Thyroid gland (tissue), 4 donors: Measurements from ENCODE around the gene KCNC3. TPM values are rescaled to one million over a fixed set of nuclear protein-coding genes. Genes with fewer than 3 reads are reported as not detected.

Experiments used
- DNase-seq, 2 donors: peaks; one replicate each; pipeline ENCODE4 v3.0.0-alpha.2; 2019
- H3K27ac ChIP-seq, 3 donors: fragments of 200-600 bp; sonication (generic); 1 replicate in 2 of 3; 2 replicates in 1 of 3; pipeline ENCODE4 v1.5.1; 2016 to 2019; ENCODE audit warnings: mild to moderate bottlenecking in 1 of 3, moderate library complexity in 1 of 3
- H3K27me3 ChIP-seq: fragments of 200-600 bp; sonication (generic); one replicate; pipeline ENCODE4 v1.5.1; 2019
- H3K36me3 ChIP-seq, 2 donors: fragments of 200-600 bp; sonication (generic); one replicate each; pipeline ENCODE4 v1.5.1; 2016 to 2019
- H3K4me1 ChIP-seq, 2 donors: fragments of 200-600 bp; sonication (generic); one replicate each; pipeline ENCODE4 v1.5.1; 2017 to 2019
- H3K4me3 ChIP-seq, 3 donors: fragments of 200-600 bp; sonication (generic); replicated peaks in 1 of 3; 1 replicate in 2 of 3; 2 replicates in 1 of 3; pipeline ENCODE4 v1.5.1; 2016; ENCODE audit warnings: mild to moderate bottlenecking in 1 of 3
- H3K9me3 ChIP-seq: fragments of 200-600 bp; sonication (generic); one replicate; pipeline ENCODE4 v1.5.1; 2017
- CTCF ChIP-seq, 6 experiments: fragments of 200-600 bp in 3 of 6; fragments of 450-650 bp in 3 of 6; sonication (generic) in 3 of 6; IDR thresholded peaks; one replicate each; pipeline ENCODE4 v1.5.1; 2016 to 2019; ENCODE audit warnings: antibody characterized with exemption in 6 of 6, mild to moderate bottlenecking in 2 of 6, inconsistent platforms in 1 of 6, moderate library complexity in 1 of 6
- POLR2A ChIP-seq, 2 donors: fragments of 450-650 bp; IDR thresholded peaks; one replicate each; pipeline ENCODE4 v1.6.1; 2017; ENCODE audit warnings: antibody characterized with exemption in 2 of 2, mild to moderate bottlenecking in 2 of 2, moderate library complexity in 1 of 2
- WGBS, 2 donors: methylation state at CpG; one replicate each; pipeline ENCODE4 v1.1.5; 2017; 5-methylcytosine and 5-hydroxymethylcytosine counted together
- intact Hi-C: fragments of 100-400 bp; cut with DNase I; formaldehyde crosslinking; loops from one replicate; pipeline ENCODE4 v1.15.1; 2023
- total RNA-seq, 4 donors: library from RNA; depleted of rRNA; stranded (reverse); fragments of >200 nt; gene quantifications; one replicate each; pipeline ENCODE4 v1.2.3, GENCODE V29; 2016

Gene KCNC3
- total RNA-seq, 4 donors from 2014 or later, result 5.9 to 32.8 (median 17.2) TPM

- H3K36me3 ChIP-seq, result peaks cover 63 to 74% of the 10 kb centered on the region in 2 donors
- no peaks in the 10 kb centered on the region for H3K27me3 ChIP-seq
- intact Hi-C loops, result no loop called here
- no peaks in the 10 kb centered on the region for H3K9me3 ChIP-seq
- DNase-seq, result no peak
- H3K4me3 ChIP-seq, result no peak overlapping the region
- WGBS, 2 donors, result 88 to 94% methylated on average over 5 of the region's 5 CpGs
- H3K27ac ChIP-seq, result no peak overlapping the region
- H3K4me1 ChIP-seq, result no peaks in the 10 kb centered on the region
- TF ChIP-seq POLR2A (IDR thresholded peaks at IDR 0.05), result no peak
- TF ChIP-seq CTCF (IDR thresholded peaks at IDR 0.05), result no peak
These were observed 40.2 kb downstream of the KCNC3 start for GRCh38 chr19:50288954-50289353.

- DNase-seq, result no peak
- Histone ChIP-seq H3K9me3 (no peaks in the 10 kb centered on the region), H3K4me3 (no peak overlapping the region), H3K27ac (no peak overlapping the region), H3K4me1 (no peaks in the 10 kb centered on the region), H3K36me3 (peaks cover 56 to 67% of the 10 kb centered on the region in 2 donors), H3K27me3 (no peaks in the 10 kb centered on the region)
- intact Hi-C loops, result no loop called here
- TF ChIP-seq CTCF (IDR thresholded peaks at IDR 0.05) (no peak), POLR2A (IDR thresholded peaks at IDR 0.05) (no peak)
- 86 to 95% methylated on average over 2 of the region's 2 CpGs for WGBS, 2 donors
These were observed 41.8 kb downstream of the KCNC3 start for GRCh38 chr19:50287331-50287730.

- H3K4me1 ChIP-seq, result no peaks in the 10 kb centered on the region
- H3K27me3 ChIP-seq, result no peaks in the 10 kb centered on the region
- peaks cover 57 to 74% of the 10 kb centered on the region in 2 donors for H3K36me3 ChIP-seq
- no peak overlapping the region for H3K27ac ChIP-seq
- no peak for DNase-seq
- intact Hi-C loops, result no loop called here
- H3K4me3 ChIP-seq, result no peak overlapping the region
- WGBS, 2 donors, result 96 to 98% methylated on average over 18 of the region's 18 CpGs
- no peak for TF ChIP-seq CTCF (IDR thresholded peaks at IDR 0.05)
- TF ChIP-seq POLR2A (IDR thresholded peaks at IDR 0.05), result no peak
- H3K9me3 ChIP-seq, result no peaks in the 10 kb centered on the region
These were observed 42.7 kb downstream of the KCNC3 start for GRCh38 chr19:50286443-50286842.

GRCh38 chr19:50285833-50286232 is 43.3 kb downstream of the KCNC3 start:
- Histone ChIP-seq H3K27me3 (no peaks in the 10 kb centered on the region), H3K4me3 (no peak overlapping the region), H3K27ac (no peak overlapping the region), H3K9me3 (no peaks in the 10 kb centered on the region), H3K4me1 (no peaks in the 10 kb centered on the region), H3K36me3 (peaks cover 61 to 74% of the 10 kb centered on the region in 2 donors)
- intact Hi-C loops, result no loop called here
- WGBS, 2 donors, result 89 to 92% methylated on average over 2 of the region's 2 CpGs
- TF ChIP-seq POLR2A (IDR thresholded peaks at IDR 0.05), result no peak
- no peak for TF ChIP-seq CTCF (IDR thresholded peaks at IDR 0.05)
- DNase-seq, result no peak

GRCh38 chr19:50281491-50281890 is 47.7 kb downstream of the KCNC3 start:
- Histone ChIP-seq H3K27ac (no peak overlapping the region), H3K4me3 (no peak overlapping the region), H3K27me3 (no peaks in the 10 kb centered on the region), H3K36me3 (peaks cover 46 to 60% of the 10 kb centered on the region in 2 donors), H3K9me3 (no peaks in the 10 kb centered on the region), H3K4me1 (no peaks in the 10 kb centered on the region)
- intact Hi-C loops, result no loop called here
- DNase-seq, result no peak
- 94 to 96% methylated on average over 7 to 13 of the region's 22 CpGs for WGBS, 2 donors
- no peak for TF ChIP-seq CTCF (IDR thresholded peaks at IDR 0.05)
- TF ChIP-seq POLR2A (IDR thresholded peaks at IDR 0.05), result no peak
